Anterior cingulate cortex (tissue), 58 donors: ENCODE data around the gene OPA3.

Experiments
- DNase-seq, 58 donors: peaks; one replicate each; lab custom pipeline; 2025; lab: John Stamatoyannopoulos, UW

The OPA3 gene

DNA sequence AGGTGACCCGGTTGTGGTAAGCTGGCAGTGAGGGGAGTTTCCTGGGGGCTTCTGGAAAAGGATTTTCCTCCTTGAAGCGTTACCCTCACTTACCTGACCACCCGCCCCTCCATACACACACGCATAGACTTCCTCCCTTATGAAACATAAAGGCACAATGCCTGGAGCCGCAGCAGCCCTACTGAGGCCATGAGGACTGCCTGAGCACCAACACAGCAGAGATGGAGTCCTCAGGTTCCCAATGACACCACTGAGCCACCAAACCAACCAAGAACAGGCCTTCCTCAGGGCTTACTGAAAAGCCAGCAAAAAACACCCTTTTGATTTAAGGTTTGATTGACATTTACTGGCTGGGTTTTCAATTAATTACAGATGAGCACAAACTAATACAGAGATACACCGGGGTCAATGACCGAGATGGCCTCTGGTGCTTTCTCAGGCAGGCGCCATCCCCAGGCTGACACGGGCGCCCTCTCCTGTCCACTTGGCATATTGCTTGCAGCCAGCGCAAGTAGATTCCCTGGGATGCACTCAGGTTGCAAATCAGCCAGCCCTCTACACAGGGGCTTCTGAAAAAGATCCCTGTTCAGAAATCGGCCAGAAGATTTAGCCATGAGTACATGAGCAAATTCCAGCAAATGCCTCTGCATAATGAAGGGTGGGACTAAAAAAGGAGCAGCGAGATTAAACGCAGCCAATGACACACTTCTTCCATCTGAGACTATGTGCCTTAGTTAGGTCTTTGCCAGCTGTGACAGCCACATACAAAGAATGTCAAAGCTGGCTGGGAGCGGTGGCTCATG is 14.8 kb downstream of the OPA3 start:
- DNase-seq, result peak in 25 of 58 donors; percentile 2 to 48 (median 12)

DNA sequence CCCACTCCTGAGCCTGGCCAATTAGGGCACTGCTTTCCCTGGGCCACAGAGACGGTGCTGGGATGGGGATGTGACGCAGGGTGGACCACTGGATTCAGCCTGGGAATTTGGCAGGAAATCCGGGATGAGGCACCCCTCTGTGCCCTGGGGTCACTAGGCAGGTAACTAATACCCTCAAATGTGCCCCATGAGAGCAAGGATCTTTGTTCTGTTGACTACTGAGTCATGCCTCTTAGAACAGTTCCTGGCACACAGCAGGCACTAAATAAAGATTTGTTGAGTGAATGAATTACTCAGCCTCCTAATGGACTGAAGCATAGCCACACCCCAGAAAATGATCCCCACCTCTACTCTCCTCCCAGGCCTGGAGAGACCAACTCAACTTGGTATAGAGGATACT is 15.9 kb downstream of the OPA3 start:
- DNase-seq, result no peak

DNA sequence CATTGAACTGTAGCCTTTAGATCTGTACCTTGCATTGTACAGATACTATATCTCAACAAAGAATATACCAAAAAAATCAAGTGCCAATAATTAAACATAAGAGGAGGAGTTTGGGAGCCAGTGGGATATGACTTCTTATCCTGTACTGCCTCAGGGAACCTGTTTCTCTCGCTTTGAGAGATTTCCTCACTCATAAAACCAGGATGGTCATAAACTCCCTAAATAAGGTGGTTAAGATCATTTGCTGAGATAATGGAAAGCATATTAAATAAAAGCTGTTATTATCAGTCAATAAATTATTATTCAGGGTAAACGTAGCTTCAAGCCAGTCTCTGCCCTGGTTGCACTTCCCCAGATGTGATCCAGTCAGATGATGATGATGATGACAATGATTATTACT is 17.0 kb downstream of the OPA3 start:
- DNase-seq, result no peak

DNA sequence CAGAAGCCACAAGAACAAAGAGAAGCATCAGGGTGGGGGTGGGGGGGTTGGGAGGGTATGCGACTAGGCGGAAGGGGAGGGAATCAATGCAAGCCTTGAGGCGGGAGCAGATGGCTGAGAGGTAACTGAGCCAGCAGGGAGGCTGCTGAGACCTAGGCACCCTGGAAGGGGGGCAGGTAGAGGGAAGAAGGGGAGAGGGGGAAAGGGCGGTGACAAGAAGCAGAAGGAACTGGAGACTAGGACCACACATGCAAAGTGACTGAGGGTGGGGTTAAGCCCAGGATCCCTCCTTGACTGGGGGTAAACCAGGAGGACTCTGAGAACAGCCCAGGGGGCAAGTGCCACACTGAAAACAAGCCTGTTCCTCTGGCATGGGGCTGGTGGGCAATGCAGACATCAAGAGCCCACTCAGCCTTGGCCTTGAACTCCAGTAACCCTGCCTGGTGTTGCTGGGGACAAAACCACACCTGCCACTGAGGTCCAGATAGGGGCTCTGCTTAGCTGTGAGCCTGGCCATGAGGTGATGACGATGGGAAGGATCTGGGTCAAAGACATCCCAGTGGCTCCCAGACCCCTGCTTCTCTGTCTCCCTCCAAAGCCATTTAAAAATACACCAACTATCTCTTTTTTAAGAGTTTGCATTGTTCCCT is 20.3 kb downstream of the OPA3 start:
- no peak for DNase-seq

DNA sequence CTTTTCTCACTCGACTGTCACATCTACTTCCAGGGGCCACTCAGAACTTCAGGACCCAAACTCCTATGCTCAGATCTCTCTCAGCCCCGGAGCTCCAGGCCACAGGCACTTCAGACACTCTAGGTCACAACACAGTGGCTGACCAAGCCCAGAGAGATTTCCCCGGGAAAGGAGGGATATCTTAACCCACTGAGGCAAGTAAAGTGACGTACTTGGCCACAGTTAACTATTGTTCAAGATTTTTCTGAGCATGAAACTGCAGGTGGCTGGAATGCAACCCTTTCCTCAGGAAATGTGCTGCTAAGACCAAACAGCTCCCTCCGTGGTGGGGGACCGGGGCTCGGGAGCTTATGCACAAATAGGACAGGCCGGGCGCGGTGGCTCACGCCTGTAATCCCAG is 23.9 kb downstream of the OPA3 start:
- DNase-seq, result no peak

DNA sequence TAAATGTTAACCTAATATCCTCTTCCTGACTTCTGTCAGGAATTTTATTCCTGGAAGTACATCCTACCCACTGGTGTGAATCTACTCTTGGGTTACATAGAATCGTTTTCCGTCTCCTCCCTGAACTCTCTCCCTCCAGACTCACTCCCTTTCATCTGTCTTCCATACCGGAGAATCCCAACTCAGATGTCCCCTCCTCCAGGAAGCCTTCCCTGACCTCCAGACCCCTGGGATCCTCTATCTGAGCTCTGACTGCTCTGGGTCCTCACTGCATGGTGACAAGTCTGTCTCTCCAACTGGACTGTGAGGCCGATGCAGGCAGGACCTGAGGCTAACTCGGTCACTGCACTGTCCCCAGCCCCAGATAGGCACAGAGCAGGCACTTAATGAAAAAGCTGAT is 24.6 kb downstream of the OPA3 start:
- no peak for DNase-seq

DNA sequence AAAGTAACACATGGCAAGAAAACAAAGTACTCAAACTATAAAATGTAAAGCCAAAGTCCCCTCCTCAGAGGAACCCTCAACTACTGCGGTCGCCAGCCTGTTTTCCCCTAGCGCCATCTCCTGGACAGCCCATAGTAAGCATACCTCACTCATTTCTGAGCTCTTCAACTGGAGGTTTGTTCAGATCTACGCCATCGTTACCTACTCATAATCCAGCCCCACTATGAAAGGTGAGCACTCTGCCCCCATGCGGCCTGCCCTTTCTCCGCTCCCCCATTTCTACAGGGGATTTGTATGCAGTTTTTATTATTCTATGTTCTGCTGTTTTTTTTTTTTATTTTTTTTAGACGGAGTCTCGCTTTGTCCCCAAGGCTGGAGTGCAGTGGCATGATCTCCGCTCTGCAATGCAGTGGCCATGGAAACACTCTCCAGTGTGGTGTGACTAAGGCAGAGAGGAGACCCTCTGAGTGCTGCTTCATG is 26.2 kb downstream of the OPA3 start:
- peak in 36 of 58 donors; percentile 3 to 65 (median 22) for DNase-seq

DNA sequence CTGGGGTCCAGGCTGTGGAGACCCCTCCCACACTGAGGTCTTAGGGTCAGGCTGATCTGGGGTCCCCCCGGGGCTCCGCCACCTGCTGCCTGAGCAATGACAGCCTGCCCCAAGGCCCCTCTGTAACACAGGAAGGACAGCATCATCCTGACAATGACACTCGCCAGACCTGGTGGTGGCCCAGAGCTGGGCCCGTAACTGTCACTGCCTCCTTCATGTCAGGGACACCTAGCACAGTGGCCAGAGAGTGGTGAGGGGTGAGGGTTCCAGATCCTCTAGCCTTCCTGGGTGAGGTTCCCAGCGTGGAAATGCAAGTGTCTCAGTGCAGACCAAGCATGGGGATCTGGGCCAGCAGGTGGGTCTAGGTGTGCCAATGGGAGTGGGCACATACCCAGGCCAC is 27.8 kb downstream of the OPA3 start:
- DNase-seq, result no peak

DNA sequence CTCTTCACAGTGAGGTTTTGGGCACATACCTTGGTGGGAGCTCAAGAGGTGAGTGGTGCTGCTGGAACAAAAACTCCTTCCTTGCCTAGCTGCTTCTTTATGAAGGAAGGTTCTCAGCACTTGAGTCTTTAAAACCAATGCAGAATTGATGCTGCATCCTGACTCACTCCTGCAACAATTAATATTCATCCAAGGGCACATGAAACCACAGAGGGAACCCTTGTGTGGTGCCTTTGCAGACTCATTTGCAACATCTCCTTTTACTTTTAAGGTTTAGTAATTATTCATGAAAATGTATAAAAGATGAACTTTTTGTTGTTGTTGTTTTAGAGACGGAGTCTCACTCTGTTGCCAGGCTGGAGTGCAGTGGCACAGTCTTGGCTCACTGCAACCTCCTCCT is 30.1 kb downstream of the OPA3 start:
- DNase-seq, result no peak

DNA sequence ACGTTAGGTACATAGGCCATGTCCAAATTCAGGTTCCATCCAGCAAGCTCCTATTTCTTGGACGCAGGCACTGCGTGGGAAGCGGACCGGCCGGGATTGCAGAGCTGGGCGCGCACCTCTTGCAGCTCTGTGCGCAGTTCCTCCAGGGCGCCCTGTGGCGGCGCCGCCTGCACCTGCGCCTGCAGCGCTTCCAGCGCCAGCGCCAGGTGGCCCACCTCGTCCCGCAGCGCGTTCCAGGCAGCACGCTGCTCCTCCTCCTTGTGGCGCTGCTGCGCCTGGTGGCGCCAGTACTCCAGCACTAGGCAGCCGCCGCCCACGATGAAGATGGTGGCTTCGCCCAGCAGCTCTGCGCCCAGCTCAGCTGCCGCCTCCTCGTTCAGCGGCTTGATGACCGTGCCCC is 31.1 kb downstream of the OPA3 start:
- peak in 11 of 58 donors; percentile 3 to 47 (median 9) for DNase-seq

DNA sequence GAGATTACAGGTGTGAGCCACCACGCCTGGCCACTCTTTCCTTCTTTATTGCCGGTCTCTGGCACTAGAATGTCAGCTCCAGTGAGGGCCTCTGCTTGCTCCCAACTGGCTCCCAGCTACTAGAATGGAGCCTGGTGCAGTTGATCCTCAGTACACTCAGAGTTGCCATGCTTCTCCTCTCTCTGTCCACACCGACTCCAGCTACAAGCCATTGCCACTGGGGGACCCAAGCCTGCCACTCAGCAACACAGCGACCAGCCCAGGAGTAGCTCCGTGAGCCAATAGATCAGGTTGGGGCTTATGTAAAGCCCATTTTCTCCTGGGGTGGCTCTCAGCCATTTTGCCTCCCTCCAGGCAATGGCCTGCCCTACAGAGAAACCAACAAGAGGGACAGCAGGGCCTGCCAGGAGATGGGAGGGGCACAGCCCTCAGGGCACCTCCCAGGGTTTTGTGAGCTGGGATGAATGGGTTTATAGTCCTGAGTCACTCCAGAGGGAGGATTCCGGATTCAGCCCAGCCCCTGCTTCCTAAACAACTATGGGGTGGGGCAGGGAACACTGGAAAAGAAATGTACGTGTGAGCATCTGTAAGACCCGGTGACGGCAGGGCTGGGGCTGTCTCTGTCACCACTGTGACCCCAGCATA is 36.5 kb downstream of the OPA3 start:
- peak in 1 of 58 donors; percentile 4 for DNase-seq

DNA sequence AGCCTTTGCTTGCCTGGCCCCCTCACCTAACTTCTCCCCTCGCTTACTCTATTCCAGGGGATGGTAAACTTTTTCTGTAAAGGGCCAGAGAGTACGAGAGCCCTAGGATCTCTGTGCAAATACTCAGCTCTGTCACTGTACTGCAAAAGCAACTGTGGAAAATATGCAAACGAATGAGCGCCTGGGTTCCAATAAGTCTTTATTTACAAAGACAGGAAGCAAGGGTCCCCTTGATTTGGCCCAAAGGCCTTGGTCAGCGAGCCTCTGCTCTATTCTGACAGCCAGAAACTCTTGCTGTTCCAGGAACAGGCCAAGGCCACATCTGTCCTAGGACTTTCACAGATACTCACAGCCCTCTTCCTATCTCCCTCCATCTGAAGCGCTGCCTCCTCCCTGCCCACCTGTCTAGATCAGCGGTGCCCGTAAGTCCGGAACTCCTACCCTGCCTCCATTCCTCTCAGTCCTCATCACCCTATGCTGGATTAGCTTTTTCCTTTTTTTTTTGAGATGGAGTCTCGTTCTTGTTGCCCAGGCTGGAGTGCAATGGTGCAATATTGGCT is 37.3 kb downstream of the OPA3 start:
- DNase-seq, result no peak

DNA sequence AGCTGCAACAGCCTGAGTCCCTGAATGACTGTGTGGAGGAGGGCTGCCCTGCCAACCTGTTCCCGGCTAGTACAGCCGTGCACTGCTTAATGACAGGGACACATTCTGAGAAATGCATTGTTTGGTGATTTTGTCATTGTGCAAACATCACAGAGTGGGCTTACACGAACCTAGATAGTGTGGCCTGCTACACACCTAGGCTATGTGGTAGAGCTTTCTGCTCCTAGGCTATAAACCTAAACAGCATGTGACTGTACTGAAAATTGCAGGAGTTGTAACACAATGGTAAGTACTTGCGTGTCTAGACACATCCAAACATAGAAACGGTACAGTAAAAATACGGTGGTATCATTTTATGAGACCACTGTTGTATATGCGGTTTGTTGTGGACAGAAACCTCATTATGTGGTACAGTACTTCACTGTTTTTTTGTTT is 42.4 kb downstream of the OPA3 start:
- no peak for DNase-seq

DNA sequence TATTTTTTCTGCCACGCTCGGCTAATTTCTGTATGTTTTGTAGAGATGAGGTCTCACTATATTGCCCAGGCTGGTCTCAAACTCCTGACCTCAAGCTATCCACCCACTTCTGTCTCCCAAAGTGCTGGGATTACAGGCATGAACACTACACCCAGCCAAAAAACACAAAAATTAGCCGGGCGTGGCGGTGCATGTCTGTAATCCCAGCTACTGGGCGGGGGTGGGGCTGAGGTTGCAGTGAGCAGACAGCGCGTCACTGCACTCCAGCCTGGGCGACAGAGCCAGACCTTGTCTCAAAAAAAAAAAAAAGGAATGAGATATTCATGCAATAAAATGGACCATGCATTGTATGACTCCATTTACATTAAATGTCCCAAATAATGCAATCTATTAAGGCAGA is 45.1 kb downstream of the OPA3 start:
- no peak for DNase-seq

DNA sequence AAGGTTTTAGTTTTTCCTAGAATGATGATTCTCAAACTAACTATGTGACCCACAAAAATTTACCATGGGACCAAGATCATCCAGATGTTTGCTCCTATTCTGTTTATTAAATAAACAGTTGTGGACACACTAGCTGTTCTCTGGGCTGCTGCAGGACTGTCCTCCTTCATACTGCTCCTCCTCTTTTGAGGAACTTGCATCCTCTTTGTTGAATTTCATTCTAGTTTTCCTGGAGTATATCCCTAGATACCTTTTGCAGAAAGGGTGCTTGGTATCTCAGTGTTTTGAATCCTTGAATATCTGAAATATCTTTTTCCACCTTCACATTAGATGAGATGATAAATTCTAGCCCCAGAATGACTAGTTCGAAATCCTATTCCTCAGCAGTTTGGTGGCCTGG is 53.3 kb downstream of the OPA3 start:
- no peak for DNase-seq

DNA sequence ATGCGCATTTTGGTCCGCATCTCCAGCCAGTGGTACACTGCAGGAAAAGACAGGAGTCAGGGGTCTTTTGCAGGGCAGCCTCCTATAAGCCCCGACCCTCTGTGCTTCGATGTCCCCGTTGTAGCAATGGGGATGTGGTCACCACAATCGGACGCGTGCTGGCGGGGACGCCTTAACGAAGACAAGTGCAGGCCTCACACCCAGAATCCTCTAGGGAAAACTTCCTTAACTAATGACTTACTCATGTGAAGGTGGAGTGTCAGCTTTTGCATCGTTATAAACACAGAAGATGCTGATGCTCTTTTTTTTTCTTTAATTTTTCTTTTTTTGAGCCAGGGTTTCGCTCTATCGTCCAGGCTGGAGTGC is 55.2 kb downstream of the OPA3 start:
- DNase-seq, result no peak

DNA sequence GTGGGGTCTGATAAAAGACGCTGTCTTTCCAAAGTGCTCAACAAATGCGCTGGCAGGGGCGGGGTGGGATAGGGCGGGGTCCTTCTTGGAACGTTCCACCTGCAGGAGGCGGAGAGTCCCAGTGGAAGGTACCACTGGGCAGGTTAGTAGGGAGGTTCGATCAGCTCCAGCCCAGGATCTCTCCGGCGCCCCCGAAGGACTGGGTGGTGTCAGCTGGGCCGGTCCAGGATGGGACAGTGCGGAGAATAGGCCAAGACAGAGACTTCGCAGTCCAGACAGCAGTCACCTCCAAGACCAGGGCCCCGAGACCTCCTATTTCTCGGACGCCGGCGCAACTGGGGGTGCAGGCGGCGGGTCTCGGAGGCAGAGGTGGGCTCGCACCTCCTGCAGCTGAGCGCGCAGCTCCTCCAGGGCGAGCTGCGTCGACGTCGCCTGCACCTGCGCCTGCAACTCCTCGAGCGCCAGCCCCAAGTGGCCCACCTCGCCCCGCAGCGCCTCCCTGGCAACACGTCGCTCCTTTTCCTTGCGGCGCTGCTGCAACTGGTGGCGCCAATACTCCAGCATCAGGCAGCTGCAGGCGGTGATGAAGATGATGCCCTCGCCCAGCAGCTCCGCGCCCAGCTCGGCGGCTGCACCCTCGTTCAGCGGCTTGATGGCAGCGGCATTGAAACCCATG is 55.7 kb downstream of the OPA3 start:
- DNase-seq, result peak in 46 of 58 donors; percentile 13 to 79 (median 46)

DNA sequence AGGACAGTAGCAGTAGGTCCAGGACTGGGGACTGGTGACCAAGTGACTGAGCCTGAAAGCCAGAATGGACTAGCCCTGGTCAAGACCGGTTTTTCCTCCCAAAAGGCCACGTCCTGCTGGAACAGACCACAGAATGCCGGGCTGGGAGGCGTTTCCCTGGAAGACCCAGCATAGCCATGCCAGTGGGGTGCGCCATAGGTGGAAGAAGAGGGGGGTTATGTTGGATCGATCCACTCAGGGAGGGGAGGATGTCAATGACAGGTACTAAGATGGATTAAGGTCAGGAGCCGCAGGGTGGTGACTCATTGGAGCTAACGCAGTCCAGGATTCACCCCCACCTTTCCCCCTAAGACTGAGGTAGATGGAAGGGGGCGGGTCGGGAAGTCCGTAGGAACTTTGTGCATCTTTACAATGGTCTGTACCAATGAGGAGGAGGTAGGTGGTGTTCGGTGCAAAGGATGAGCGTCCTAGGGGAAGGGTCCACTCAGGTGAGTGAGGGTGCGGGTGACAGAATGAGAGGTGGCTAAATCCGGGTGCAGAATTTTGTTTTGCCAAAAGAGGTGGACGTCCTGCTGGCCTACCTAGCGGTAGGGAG is 56.4 kb downstream of the OPA3 start:
- DNase-seq, result peak in 9 of 58 donors; percentile 9 to 59 (median 24)

DNA sequence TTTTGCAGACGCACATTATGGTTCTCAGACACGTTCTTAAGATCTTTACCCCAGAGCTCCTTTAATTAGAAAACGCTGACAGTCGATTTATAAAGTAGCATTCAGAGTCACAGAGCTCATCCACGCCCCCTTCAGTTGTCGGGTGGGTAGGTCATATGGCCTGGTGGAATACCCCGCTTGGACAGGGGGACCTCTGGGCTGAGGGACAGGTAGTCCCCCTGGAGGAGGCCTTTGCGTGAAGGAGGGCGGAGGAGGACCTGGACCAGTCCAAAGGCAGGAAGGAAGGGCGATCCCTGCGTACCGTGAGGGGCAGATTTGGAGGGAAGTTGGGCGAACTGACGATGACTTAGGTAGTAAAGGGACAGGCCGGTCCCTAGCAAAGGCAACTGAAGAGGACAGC is 56.9 kb downstream of the OPA3 start:
- DNase-seq, result no peak

DNA sequence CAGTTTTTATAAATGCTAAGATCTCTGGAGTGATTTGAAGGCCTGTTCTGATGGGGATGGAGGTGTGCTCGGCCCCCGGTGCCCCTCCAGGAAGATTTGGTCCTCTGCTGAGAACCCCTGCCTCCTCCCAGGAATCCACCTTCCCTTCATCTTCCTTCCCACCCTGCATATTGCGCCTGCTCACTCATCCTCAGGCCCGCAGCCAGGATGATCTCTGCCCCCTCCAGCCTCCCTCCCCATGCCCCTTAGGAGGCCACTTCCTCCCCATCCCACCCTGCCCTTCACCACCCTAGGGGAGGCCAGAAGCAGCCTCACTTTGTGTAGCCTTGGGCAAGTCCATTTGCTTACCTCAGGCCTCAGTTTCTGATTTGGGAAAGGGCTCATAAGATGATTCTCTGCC is 57.6 kb downstream of the OPA3 start:
- no peak for DNase-seq
